Measurements from ENCODE around the gene TNFRSF12A. TPM values are rescaled to one million over a fixed set of nuclear protein-coding genes. Genes with fewer than 3 reads are reported as not detected.

TNFRSF12A gene
- total and polyA plus RNA-seq, 2 experiments from 2014 or later: 115 to 142 TPM

- Histone ChIP-seq H3K4me1 (ENCODE audit: low read depth) (no peaks in the 10 kb centered on the region), H3K27ac (peak overlapping the region; percentile 44), H3K36me3 (no peaks in the 10 kb centered on the region), H3K4me3 (peak overlapping the region; percentile 93), H3K9me3 (ENCODE audit: low read depth) (no peaks in the 10 kb centered on the region), H3K27me3 (peaks cover 2% of the 10 kb centered on the region)
- TF ChIP-seq, protein P1, sequence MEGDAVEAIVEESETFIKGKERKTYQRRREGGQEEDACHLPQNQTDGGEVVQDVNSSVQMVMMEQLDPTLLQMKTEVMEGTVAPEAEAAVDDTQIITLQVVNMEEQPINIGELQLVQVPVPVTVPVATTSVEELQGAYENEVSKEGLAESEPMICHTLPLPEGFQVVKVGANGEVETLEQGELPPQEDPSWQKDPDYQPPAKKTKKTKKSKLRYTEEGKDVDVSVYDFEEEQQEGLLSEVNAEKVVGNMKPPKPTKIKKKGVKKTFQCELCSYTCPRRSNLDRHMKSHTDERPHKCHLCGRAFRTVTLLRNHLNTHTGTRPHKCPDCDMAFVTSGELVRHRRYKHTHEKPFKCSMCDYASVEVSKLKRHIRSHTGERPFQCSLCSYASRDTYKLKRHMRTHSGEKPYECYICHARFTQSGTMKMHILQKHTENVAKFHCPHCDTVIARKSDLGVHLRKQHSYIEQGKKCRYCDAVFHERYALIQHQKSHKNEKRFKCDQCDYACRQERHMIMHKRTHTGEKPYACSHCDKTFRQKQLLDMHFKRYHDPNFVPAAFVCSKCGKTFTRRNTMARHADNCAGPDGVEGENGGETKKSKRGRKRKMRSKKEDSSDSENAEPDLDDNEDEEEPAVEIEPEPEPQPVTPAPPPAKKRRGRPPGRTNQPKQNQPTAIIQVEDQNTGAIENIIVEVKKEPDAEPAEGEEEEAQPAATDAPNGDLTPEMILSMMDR (IDR thresholded peaks at IDR 0.05; ENCODE audit: low read depth, low read length): no peak
- DNase-seq (ENCODE audit: low read depth in 1 of 2, low spot score in 1 of 2): no peak
Measured at GRCh38 chr16:3059723-3060242, 39.6 kb downstream of the TNFRSF12A start.

GRCh38 chr16:3060339-3061127, 40.4 kb downstream of the TNFRSF12A start:
- no peak overlapping the region for H3K27ac ChIP-seq
- H3K9me3 ChIP-seq (ENCODE audit: low read depth): no peaks in the 10 kb centered on the region
- TF ChIP-seq, protein P1 (IDR thresholded peaks at IDR 0.05; ENCODE audit: low read depth, low read length): no peak
- no peak overlapping the region for H3K4me3 ChIP-seq
- H3K4me1 ChIP-seq (ENCODE audit: low read depth): no peaks in the 10 kb centered on the region
- no peaks in the 10 kb centered on the region for H3K36me3 ChIP-seq
- no peak for DNase-seq (ENCODE audit: low read depth in 1 of 2, low spot score in 1 of 2)
- H3K27me3 ChIP-seq: peaks cover 2% of the 10 kb centered on the region

- H3K4me3 ChIP-seq: no peak overlapping the region
- H3K36me3 ChIP-seq: no peaks in the 10 kb centered on the region
- H3K27me3 ChIP-seq: no peaks in the 10 kb centered on the region
- TF ChIP-seq, protein P1 (IDR thresholded peaks at IDR 0.05; ENCODE audit: low read depth, low read length): no peak
- no peak for DNase-seq (ENCODE audit: low read depth in 1 of 2, low spot score in 1 of 2)
- H3K9me3 ChIP-seq (ENCODE audit: low read depth): no peaks in the 10 kb centered on the region
- no peaks in the 10 kb centered on the region for H3K4me1 ChIP-seq (ENCODE audit: low read depth)
- no peak overlapping the region for H3K27ac ChIP-seq
Measured at GRCh38 chr16:3062553-3062952, 42.4 kb downstream of the TNFRSF12A start.

- Histone ChIP-seq H3K27ac (no peak overlapping the region), H3K4me3 (no peak overlapping the region), H3K4me1 (ENCODE audit: low read depth) (no peaks in the 10 kb centered on the region), H3K27me3 (no peaks in the 10 kb centered on the region), H3K36me3 (no peaks in the 10 kb centered on the region), H3K9me3 (ENCODE audit: low read depth) (no peaks in the 10 kb centered on the region)
- no peak for DNase-seq (ENCODE audit: low read depth in 1 of 2, low spot score in 1 of 2)
- TF ChIP-seq, protein P1 (IDR thresholded peaks at IDR 0.05; ENCODE audit: low read depth, low read length): no peak
Measured at GRCh38 chr16:3063625-3064386, 43.6 kb downstream of the TNFRSF12A start.

DNA sequence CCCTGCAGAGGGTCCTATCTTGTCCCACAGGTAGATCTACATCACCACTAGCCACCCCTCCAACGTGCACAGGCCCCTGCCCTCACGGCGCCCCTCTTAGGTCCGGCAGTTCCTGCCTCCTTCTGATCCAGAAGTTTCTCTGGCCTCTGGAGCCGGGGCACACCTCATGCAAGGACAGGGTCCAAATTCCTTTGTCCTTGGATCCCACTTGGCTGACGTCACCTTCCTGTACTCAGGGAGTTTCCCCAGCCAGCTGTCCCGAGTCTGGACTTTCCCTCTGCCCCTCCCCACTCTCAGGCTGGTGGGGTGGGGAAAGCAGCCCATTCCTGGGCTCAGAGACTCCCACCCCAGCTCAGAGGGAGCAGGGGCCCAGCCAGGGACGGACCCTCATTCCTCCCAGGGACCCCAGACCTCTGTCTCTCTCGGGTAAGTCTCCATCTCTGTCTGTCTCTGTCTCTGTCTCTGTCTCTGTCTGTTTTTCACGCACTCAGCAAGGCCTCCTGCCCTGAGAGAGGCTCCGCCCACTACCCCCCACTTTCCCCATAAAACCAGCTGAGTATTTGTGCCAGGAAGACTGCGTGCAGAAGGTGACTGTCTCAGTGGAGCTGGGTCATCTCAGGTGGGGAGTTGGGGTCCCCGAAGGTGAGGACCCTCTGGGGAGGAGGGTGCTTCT, 45.0 kb downstream of the TNFRSF12A start, which contains the start of gene IL32:
Gene IL32 (plus strand): TSS at position 572 of the 673 bp plus-strand sequence. CDS start 172 bp downstream, outside the sequence.
- Histone ChIP-seq H3K9me3 (ENCODE audit: low read depth) (no peaks in the 10 kb centered on the region), H3K27me3 (no peaks in the 10 kb centered on the region), H3K4me1 (ENCODE audit: low read depth) (no peaks in the 10 kb centered on the region), H3K36me3 (no peaks in the 10 kb centered on the region), H3K4me3 (no peak within 1 kb of the TSS), H3K27ac (no peak within 1 kb of the TSS)
- DNase-seq (ENCODE audit: low read depth in 1 of 2, low spot score in 1 of 2): peak in 1 of 2 donors; percentile 82
- TF ChIP-seq, protein P1 (IDR thresholded peaks at IDR 0.05; ENCODE audit: low read depth, low read length): no peak

All from cardiac muscle cell (in vitro differentiated cells and primary cell).